Measurements from ENCODE around the gene CHN1.

- no peak for TF ChIP-seq TAF1 (IDR thresholded peaks at IDR 0.05; ENCODE audit: low read depth, low read length)
- no peak for TF ChIP-seq POLR2A (IDR thresholded peaks at IDR 0.05; ENCODE audit: low read depth, low read length)
- TF ChIP-seq POLR2AphosphoS5 (IDR thresholded peaks at IDR 0.05; ENCODE audit: low read depth, low read length): no peak
- TF ChIP-seq POU2F2 (IDR thresholded peaks at IDR 0.05; ENCODE audit: low read depth, low read length): no peak
- no peak for TF ChIP-seq PAX5 (IDR thresholded peaks at IDR 0.05; ENCODE audit: insufficient read depth, low read length, severe bottlenecking)
- TF ChIP-seq SPI1 (IDR thresholded peaks at IDR 0.05; ENCODE audit: low read depth, low read length): no peak
Observed at GRCh38 chr2:174868878-174869277, 136.3 kb downstream of the CHN1 start.

Data from GM12891 (cell line).